ENCODE data around the gene COMMD1. TPM values are rescaled to one million over a fixed set of nuclear protein-coding genes. Genes with fewer than 3 reads are reported as not detected.

COMMD1 gene
- polyA plus RNA-seq, 1 experiment: 44.6 TPM

GRCh38 chr2:61924895-61925663 lies 19.6 kb downstream of the COMMD1 start:
- Histone ChIP-seq H3K4me3 (ENCODE audit: low read depth, low read length) (no peak overlapping the region), H3K36me3 (ENCODE audit: control insufficient read depth, insufficient read depth, low read length) (no peaks in the 10 kb centered on the region; the same call in 1 of the 2 replicates), H3K27me3 (ENCODE audit: control insufficient read depth, insufficient read depth, low read length) (no peaks in the 10 kb centered on the region)
- POLR2A ChIA-PET: interaction anchor here (0.6 kb wide), 1 partner anchor 748 kb away, joined by 6 read pairs; no protein-coding TSS in a partner anchor
- TF ChIP-seq, protein P1, sequence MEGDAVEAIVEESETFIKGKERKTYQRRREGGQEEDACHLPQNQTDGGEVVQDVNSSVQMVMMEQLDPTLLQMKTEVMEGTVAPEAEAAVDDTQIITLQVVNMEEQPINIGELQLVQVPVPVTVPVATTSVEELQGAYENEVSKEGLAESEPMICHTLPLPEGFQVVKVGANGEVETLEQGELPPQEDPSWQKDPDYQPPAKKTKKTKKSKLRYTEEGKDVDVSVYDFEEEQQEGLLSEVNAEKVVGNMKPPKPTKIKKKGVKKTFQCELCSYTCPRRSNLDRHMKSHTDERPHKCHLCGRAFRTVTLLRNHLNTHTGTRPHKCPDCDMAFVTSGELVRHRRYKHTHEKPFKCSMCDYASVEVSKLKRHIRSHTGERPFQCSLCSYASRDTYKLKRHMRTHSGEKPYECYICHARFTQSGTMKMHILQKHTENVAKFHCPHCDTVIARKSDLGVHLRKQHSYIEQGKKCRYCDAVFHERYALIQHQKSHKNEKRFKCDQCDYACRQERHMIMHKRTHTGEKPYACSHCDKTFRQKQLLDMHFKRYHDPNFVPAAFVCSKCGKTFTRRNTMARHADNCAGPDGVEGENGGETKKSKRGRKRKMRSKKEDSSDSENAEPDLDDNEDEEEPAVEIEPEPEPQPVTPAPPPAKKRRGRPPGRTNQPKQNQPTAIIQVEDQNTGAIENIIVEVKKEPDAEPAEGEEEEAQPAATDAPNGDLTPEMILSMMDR (IDR thresholded peaks at IDR 0.05; ENCODE audit: insufficient read depth, low read depth, low read length): no peak
- DNase-seq (ENCODE audit: low read depth): no peak
- CTCF ChIA-PET: interaction anchor here (0.6 to 1.3 kb wide), 2 partner anchors 487 to 1675 kb away, joined by 3 to 4 read pairs; no protein-coding TSS in a partner anchor

GRCh38 chr2:61926531-61927477 lies 21.3 kb downstream of the COMMD1 start:
- no peak overlapping the region for H3K4me3 ChIP-seq (ENCODE audit: low read depth, low read length)
- H3K27me3 ChIP-seq (ENCODE audit: control insufficient read depth, insufficient read depth, low read length): no peaks in the 10 kb centered on the region
- H3K36me3 ChIP-seq (ENCODE audit: control insufficient read depth, insufficient read depth, low read length): no peaks in the 10 kb centered on the region; the same call in 1 of the 2 replicates
- ChIA-PET CTCF (interaction anchor here (0.9 to 1.3 kb wide), 2 partner anchors 32 to 485 kb away, joined by 4 to 6 read pairs; no protein-coding TSS in a partner anchor), POLR2A (no interaction called here)
- TF ChIP-seq, protein P1 (IDR thresholded peaks at IDR 0.05; ENCODE audit: insufficient read depth, low read depth, low read length): no peak
- no peak for DNase-seq (ENCODE audit: low read depth)

DNA sequence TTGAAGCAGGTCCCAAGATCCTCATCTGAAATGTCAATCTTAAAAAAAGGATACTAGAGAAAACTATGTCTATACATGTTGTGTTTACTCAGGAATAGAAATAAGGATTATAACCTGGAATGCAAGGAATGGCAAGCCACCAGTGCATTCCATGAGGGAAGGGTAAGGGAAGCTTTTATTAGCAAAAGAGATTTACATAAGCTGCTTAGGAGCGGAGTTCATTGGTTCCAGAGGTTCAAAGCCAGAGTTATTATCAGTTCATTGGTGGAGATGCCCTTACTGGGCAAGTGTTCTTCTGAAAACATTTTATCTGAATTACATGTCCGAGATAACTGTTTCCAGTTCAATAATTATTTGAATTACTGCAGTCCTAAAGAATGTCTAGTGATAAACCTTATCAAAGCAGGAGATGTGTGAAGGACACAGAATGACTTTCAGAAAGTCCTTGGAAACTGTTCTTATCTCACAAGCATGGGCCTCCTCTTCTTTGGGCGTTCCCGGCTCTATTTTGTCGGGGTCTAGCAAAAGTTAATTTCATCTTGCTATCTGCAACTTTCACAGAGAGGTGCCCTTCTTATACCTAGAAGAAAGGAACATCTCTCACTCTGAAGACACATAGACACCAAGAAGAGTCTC lies 23.5 kb downstream of the COMMD1 start:
- no peaks in the 10 kb centered on the region for H3K27me3 ChIP-seq (ENCODE audit: control insufficient read depth, insufficient read depth, low read length)
- POLR2A ChIA-PET: no interaction called here
- CTCF ChIA-PET: interaction anchor here (0.6 to 0.8 kb wide), 2 partner anchors 12 to 62 kb away, joined by 3 read pairs; no protein-coding TSS in a partner anchor
- no peaks in the 10 kb centered on the region; the same call in 1 of the 2 replicates for H3K36me3 ChIP-seq (ENCODE audit: control insufficient read depth, insufficient read depth, low read length)
- TF ChIP-seq, protein P1 (IDR thresholded peaks at IDR 0.05; ENCODE audit: insufficient read depth, low read depth, low read length): no peak
- no peak for DNase-seq (ENCODE audit: low read depth)
- H3K4me3 ChIP-seq (ENCODE audit: low read depth, low read length): no peak overlapping the region

- ChIA-PET POLR2A (no interaction called here), CTCF (no interaction called here)
- TF ChIP-seq, protein P1 (IDR thresholded peaks at IDR 0.05; ENCODE audit: insufficient read depth, low read depth, low read length): no peak
- H3K36me3 ChIP-seq (ENCODE audit: control insufficient read depth, insufficient read depth, low read length): no peaks in the 10 kb centered on the region
- DNase-seq (ENCODE audit: low read depth): no peak
- no peak overlapping the region for H3K4me3 ChIP-seq (ENCODE audit: low read depth, low read length)
- H3K27me3 ChIP-seq (ENCODE audit: control insufficient read depth, insufficient read depth, low read length): no peaks in the 10 kb centered on the region
Observed at GRCh38 chr2:61937098-61937497, 31.6 kb downstream of the COMMD1 start.

Data from BJ (cell line).